Nephron (organoid): ENCODE measurements around the gene ESYT2.

Experiments
- H3K27ac Mint-ChIP-seq, 3 experiments: 2 replicates each; pipeline ENCODE4 v1.8.0; 2020; ENCODE audit warnings: mixed read lengths in 3 of 3, mild to moderate bottlenecking in 2 of 3, moderate library complexity in 1 of 3
- H3K27me3 Mint-ChIP-seq: 2 replicates; pipeline ENCODE4 v1.8.0; 2021; ENCODE audit warnings: low read depth, mild to moderate bottlenecking, moderate library complexity, mixed read lengths
- H3K36me3 Mint-ChIP-seq: 2 replicates; pipeline ENCODE4 v1.8.0; 2020; ENCODE audit warnings: low read depth, mixed read lengths
- H3K4me1 Mint-ChIP-seq: 2 replicates; pipeline ENCODE4 v1.8.0; 2020; ENCODE audit warnings: mixed read lengths
- H3K4me3 Mint-ChIP-seq, 3 experiments: 2 replicates each; pipeline ENCODE4 v1.8.0; 2020; ENCODE audit warnings: mild to moderate bottlenecking in 3 of 3, mixed read lengths in 3 of 3, moderate library complexity in 2 of 3
- H3K9me3 Mint-ChIP-seq: 2 replicates; pipeline ENCODE4 v1.8.0; 2020; ENCODE audit warnings: mixed read lengths
- TF ChIP-seq, protein P1 (sequence below), 3 experiments: fragments of 200-600 bp; sonication (generic); IDR thresholded peaks; one replicate each; pipeline ENCODE4 v1.5.0; 2021; ENCODE audit warnings: antibody characterized with exemption in 3 of 3; ENCODE audit not compliant: unreplicated experiment in 3 of 3

The ESYT2 gene

DNA sequence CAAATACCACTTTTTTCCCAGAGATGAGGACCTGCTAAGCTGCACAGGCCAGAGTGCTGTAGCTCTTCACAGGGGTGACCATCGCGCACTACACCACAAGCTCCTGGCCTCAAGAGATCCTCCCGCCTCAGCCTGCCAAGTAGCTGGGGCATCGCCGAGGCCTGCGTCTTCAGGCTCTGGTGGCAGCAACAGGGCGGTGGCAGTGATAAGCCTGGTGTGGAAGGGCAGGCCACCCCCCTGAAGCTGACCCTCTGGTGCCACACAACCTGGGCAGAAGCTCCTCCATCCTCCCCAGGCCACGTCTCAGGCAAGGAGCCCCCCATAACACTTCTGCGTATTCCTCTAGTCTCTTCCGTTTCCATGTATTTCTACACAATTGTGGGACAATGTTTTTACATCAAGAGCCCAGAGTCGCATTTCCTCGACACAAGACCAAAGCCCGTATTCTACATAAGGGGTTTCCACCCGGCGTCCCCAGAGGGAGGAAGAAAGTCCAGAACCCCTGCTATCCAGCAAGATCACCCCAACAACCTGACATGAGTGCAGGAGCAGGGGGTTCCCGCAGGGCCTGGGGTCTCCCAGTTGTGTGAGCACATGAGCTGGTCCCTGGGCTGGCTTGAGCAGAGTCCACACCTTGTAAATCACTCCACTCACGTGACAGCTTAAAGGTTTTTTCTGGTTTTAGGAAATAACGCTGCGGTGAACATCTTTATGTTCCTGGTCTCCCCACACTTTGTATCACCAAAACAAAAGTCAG is 87.1 kb downstream of the ESYT2 start:
- Mint-ChIP-seq H3K27me3 (no peaks in the 10 kb centered on the region), H3K36me3 (peaks cover 59% of the 10 kb centered on the region), H3K9me3 (no peaks in the 10 kb centered on the region), H3K27ac (no peak overlapping the region), H3K4me3 (no peak overlapping the region), H3K4me1 (no peaks in the 10 kb centered on the region)
- TF ChIP-seq, protein P1, sequence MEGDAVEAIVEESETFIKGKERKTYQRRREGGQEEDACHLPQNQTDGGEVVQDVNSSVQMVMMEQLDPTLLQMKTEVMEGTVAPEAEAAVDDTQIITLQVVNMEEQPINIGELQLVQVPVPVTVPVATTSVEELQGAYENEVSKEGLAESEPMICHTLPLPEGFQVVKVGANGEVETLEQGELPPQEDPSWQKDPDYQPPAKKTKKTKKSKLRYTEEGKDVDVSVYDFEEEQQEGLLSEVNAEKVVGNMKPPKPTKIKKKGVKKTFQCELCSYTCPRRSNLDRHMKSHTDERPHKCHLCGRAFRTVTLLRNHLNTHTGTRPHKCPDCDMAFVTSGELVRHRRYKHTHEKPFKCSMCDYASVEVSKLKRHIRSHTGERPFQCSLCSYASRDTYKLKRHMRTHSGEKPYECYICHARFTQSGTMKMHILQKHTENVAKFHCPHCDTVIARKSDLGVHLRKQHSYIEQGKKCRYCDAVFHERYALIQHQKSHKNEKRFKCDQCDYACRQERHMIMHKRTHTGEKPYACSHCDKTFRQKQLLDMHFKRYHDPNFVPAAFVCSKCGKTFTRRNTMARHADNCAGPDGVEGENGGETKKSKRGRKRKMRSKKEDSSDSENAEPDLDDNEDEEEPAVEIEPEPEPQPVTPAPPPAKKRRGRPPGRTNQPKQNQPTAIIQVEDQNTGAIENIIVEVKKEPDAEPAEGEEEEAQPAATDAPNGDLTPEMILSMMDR (IDR thresholded peaks at IDR 0.05; ENCODE audit: unreplicated experiment in 3 of 3): no peak

DNA sequence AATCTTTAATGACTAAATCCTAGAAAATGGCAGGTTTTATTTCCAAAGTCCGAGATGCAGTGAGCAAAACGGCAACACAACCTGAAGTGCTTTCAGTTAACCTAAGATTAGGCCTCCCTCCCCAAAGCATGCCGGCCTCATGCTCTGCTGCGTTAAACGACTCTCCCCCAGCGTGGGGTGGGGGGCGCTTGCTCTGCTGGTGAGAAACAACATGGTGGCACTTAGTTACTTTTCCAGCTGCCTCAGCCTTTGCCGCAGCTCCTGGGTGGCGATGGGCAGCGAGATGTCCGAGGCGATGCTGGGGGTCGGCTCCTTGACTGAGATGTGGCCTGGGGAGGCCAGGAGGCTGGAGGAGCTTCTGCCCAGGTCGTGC is 88.0 kb downstream of the ESYT2 start:
- Mint-ChIP-seq H3K4me3 (no peak overlapping the region), H3K27ac (no peak overlapping the region), H3K36me3 (peaks cover 60% of the 10 kb centered on the region), H3K27me3 (no peaks in the 10 kb centered on the region), H3K9me3 (no peaks in the 10 kb centered on the region), H3K4me1 (no peaks in the 10 kb centered on the region)
- TF ChIP-seq, protein P1 (IDR thresholded peaks at IDR 0.05; ENCODE audit: unreplicated experiment in 3 of 3): no peak

DNA sequence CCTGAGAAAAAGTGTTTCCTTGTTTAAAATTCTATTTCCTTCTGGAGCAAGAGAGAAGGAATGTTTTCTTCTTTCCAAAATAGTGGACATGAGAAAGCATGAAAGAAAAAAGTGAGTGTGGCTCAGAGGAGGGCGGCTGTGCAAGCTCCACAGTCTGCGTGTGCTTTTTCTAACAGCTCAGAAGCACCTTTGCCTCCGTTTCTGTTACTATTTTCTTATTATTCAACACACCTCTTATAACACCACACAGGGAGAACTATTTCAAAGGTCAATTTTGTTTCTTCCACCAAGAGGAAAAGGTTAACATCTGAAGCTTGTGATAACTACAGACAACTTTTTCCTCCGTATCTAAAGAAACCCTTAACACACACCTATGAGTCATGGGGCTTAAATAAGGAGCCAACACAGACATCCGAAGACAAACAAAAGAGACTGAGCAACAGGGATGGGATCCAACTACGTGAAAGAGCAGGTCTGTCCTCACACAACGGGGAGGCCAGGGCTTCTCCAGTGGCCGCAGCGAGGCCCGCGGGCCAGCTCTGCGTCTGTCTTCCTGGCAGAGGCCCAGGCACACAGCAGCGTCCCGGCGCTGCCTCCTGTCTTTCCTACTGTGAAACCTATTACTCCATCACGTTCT is 88.5 kb downstream of the ESYT2 start:
- H3K4me1 Mint-ChIP-seq: no peaks in the 10 kb centered on the region
- H3K27ac Mint-ChIP-seq: no peak overlapping the region
- H3K36me3 Mint-ChIP-seq: peaks cover 59% of the 10 kb centered on the region
- no peaks in the 10 kb centered on the region for H3K9me3 Mint-ChIP-seq
- H3K27me3 Mint-ChIP-seq: no peaks in the 10 kb centered on the region
- TF ChIP-seq, protein P1 (IDR thresholded peaks at IDR 0.05; ENCODE audit: unreplicated experiment in 3 of 3): no peak
- no peak overlapping the region for H3K4me3 Mint-ChIP-seq

DNA sequence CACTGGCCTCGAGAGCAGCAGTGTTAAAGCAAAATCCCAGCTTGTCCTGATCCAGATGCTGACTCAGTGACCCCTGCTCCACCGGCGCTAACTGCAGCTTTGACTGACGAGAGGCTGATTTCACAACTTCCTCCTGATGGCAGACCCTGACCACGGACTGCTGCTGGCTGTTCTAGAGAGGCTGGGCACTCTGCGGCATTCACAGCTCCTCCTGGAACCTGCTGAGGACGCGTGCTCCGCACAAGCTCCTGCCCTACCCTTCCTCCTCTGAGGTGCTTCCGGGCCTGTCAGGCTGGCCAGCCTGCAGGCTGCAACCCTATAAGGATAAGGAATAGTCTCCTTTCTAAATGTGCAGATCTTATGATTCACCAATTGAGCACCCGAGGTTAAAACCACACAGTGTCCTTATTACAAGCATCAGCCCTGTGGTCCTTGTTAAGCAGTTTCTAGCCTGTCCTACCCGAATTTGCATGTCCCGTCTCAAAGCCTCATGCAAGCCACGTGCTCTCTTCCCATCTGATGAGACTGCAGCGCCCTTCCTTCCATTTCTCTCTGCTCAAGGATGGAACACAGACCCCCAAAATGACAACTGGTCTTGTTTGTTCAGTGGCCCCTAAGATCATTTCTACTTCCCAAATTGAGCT is 89.2 kb downstream of the ESYT2 start:
- H3K4me1 Mint-ChIP-seq: no peaks in the 10 kb centered on the region
- no peak overlapping the region for H3K4me3 Mint-ChIP-seq
- no peaks in the 10 kb centered on the region for H3K27me3 Mint-ChIP-seq
- H3K27ac Mint-ChIP-seq: no peak overlapping the region
- no peaks in the 10 kb centered on the region for H3K9me3 Mint-ChIP-seq
- peaks cover 54% of the 10 kb centered on the region for H3K36me3 Mint-ChIP-seq
- TF ChIP-seq, protein P1 (IDR thresholded peaks at IDR 0.05; ENCODE audit: unreplicated experiment in 3 of 3): no peak

DNA sequence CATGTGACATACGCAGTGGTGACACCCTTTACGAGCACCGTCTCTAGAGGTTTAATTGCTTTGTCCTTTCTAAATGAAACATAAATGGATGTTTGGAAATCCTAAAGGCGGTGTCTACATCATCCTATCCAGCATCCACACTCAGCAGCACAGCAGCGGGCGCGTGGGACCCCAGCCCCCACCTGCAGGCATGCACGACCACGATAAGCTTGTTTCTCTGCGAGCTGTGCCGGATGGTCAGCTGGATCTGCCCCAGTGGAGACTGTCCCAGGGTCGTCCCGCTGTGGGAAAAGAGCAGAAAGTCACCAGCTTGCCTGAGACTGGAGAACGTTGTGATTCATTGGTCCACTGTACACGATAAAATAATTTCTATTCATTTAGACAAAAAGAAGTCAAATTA is 90.5 kb downstream of the ESYT2 start:
- Mint-ChIP-seq H3K36me3 (peaks cover 64% of the 10 kb centered on the region), H3K4me1 (no peaks in the 10 kb centered on the region), H3K27ac (no peak overlapping the region), H3K4me3 (no peak overlapping the region), H3K9me3 (no peaks in the 10 kb centered on the region), H3K27me3 (no peaks in the 10 kb centered on the region)
- TF ChIP-seq, protein P1 (IDR thresholded peaks at IDR 0.05; ENCODE audit: unreplicated experiment in 3 of 3): no peak
